Adrenal gland (tissue), 12 donors: ENCODE data around the gene AMBRA1. TPM values are rescaled to one million over a fixed set of nuclear protein-coding genes. Genes with fewer than 3 reads are reported as not detected.
"Not testable (repeated sequence)": the region's sequence is repeated elsewhere in the genome, so short reads cannot be mapped to it uniquely, and the experiment has no call there.

Experiments used
- DNase-seq, 7 donors: peaks; one replicate each; pipeline ENCODE4 v3.0.0-alpha.2; 2019 to 2020
- H3K27ac ChIP-seq, 5 donors: fragments of 200-600 bp; sonication (generic) in 4 of 5; 1 replicate in 3 of 5; 2 replicates in 2 of 5; pipeline versions ENCODE4 v1.5.1 to v1.8.0; 2016 to 2020; ENCODE audit warnings: mild to moderate bottlenecking in 1 of 5
- H3K27me3 ChIP-seq: fragments of 200-600 bp; 2 replicates; pipeline ENCODE4 v1.8.0; 2021
- H3K36me3 ChIP-seq, 2 donors: fragments of 200-600 bp; replicated peaks in 1 of 2; 1 replicate in 1 of 2; 2 replicates in 1 of 2; pipeline versions ENCODE4 v1.5.1 to v1.8.0; 2018 to 2022
- H3K4me1 ChIP-seq, 2 donors: fragments of 200-600 bp; replicated peaks in 1 of 2; 1 replicate in 1 of 2; 2 replicates in 1 of 2; pipeline versions ENCODE4 v1.5.1 to v1.8.0; 2018 to 2021
- H3K4me3 ChIP-seq, 4 donors: fragments of 200-600 bp; sonication (generic) in 3 of 4; one replicate each; pipeline ENCODE4 v1.5.1; 2016 to 2018
- H3K9me3 ChIP-seq, 3 donors: fragments of 200-600 bp; sonication (generic) in 1 of 3; replicated peaks in 1 of 3; 1 replicate in 2 of 3; 2 replicates in 1 of 3; pipeline versions ENCODE4 v1.5.1 to v1.8.0; 2016 to 2021
- POLR2A ChIP-seq, 2 donors: fragments of 450-650 bp; IDR thresholded peaks; one replicate each; pipeline ENCODE4 v1.6.1; 2017; ENCODE audit warnings: antibody characterized with exemption in 2 of 2, mild to moderate bottlenecking in 2 of 2, moderate library complexity in 1 of 2
- WGBS, 4 donors: extraction: QIAGEN DNeasy Blood & Tissue Kit in 2 of 4; methylation state at CpG; one replicate each; pipeline versions ENCODE4 v1.1.5 to v1.1.7; 2013 to 2017; 5-methylcytosine and 5-hydroxymethylcytosine counted together
- intact Hi-C, 2 donors: fragments of 100-400 bp; cut with DNase I; formaldehyde crosslinking; loops; one replicate each; pipeline versions ENCODE4 v1.14.1 to v1.15.0; 2022 to 2023
- polyA plus RNA-seq, 3 donors: library from polyadenylated mRNA; stranded (reverse); fragments of 200-250 nt in 2 of 3; fragments of 350-450 nt in 1 of 3; fragmentation: Illumina TruSeq in 1 of 3; extraction: RNeasy Lipid Tissue Mini Kit (QIAGEN cat#74804) in 1 of 3; gene quantifications; one replicate each; pipeline ENCODE4 v1.2.3, GENCODE V29; 2013 to 2014
- total RNA-seq, 9 donors: library from RNA; depleted of rRNA in 4 of 9; stranded (reverse); fragments of >200 nt in 4 of 9; fragments of 120-200 nt in 1 of 9; fragmentation: NEBNext Ultra II Directional in 1 of 9; extraction: Animal tissue kit (Norgen Biotek cat#: 25700) in 1 of 9; gene quantifications; one replicate each; pipeline versions ENCODE4 v1.1.0 to v1.2.4, GENCODE V29; 2013 to 2023
- TF ChIP-seq, protein P1 (sequence below), 6 experiments: fragments of 450-650 bp in 4 of 6; fragments of 200-600 bp in 2 of 6; sonication (generic) in 1 of 6; IDR thresholded peaks; 1 replicate in 5 of 6; 2 replicates in 1 of 6; pipeline versions ENCODE4 v1.5.1 to v1.8.0; 2016 to 2021; ENCODE audit warnings: antibody characterized with exemption in 6 of 6, mild to moderate bottlenecking in 2 of 6, moderate library complexity in 1 of 6
- donor health status: healthy with polysubstance abuse.
- donor health status: Bipolar disorder and iron deficiency.
- donor health status: DM: yes; HTN: yes; CAD: no.
- donor health status: DM: no; HTN: no; CAD: no.
- donor health status: DM: no; HTN: no; CAD: no.
- donor health status: DM: yes; HTN: yes; CAD: no.

Gene AMBRA1
- total and polyA plus RNA-seq, 12 donors, result 16.2 to 73.3 (median 49.7) TPM

- Histone ChIP-seq H3K27me3 (no peaks in the 10 kb centered on the region), H3K4me1 (no peaks in the 10 kb centered on the region), H3K36me3 (peaks cover 0 to 60% of the 10 kb centered on the region in 2 donors), H3K27ac (no peak overlapping the region), H3K9me3 (no peaks in the 10 kb centered on the region), H3K4me3 (no peak overlapping the region)
- TF ChIP-seq, protein P1, sequence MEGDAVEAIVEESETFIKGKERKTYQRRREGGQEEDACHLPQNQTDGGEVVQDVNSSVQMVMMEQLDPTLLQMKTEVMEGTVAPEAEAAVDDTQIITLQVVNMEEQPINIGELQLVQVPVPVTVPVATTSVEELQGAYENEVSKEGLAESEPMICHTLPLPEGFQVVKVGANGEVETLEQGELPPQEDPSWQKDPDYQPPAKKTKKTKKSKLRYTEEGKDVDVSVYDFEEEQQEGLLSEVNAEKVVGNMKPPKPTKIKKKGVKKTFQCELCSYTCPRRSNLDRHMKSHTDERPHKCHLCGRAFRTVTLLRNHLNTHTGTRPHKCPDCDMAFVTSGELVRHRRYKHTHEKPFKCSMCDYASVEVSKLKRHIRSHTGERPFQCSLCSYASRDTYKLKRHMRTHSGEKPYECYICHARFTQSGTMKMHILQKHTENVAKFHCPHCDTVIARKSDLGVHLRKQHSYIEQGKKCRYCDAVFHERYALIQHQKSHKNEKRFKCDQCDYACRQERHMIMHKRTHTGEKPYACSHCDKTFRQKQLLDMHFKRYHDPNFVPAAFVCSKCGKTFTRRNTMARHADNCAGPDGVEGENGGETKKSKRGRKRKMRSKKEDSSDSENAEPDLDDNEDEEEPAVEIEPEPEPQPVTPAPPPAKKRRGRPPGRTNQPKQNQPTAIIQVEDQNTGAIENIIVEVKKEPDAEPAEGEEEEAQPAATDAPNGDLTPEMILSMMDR (IDR thresholded peaks at IDR 0.05), result no peak
- TF ChIP-seq POLR2A (IDR thresholded peaks at IDR 0.05), result no peak
- WGBS, 4 donors, result 84 to 95% (median 86%) methylated on average over 4 to 15 of the region's 15 CpGs
- intact Hi-C loops, result no loop called here
- no peak for DNase-seq
These were observed 219.0 kb downstream of the AMBRA1 start for GRCh38 chr11:46374815-46375214.

DNA sequence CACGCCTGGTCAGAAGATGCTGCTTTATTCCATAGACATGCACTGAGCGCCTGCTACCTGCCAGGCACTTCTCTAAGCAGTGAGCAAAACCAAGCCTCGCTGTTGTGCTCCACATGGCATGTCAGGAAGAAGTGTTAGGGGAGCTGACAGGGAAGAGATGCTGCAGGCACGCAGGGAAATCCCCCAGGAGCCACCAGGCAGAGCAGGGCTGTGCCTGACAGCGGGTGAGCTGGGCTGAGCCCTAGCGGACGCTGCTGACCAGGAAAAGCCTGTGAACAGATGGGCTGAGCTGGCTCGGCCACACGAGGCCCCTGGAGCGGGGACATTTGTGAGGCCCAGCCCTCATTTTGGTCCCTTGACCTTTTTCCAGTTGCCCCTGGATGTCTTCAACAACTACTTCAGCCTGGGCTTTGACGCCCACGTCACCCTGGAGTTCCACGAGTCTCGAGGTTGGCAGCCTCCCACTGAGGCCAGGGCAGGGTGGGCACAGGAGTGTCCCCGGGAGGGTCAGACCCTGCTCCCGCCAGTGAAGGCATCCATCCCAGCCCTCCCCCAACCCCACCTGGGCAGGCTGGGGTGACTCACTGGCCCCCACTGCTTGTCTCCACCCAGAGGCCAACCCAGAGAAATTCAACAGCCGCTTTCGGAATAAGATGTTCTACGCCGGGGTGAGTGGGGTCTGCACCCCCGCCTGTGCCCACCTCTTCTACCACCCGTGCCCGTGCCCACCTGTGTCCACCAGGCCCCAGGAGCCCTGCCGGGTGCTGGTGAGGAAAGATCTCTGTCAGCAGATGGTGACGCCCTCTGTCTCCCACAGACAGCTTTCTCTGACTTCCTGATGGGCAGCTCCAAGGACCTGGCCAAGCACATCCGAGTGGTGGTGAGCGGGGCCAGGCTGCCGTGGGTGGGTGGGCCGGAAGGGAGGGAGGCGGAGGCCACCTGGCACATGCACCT lies 219.8 kb downstream of the AMBRA1 start:
- H3K36me3 ChIP-seq, result peaks cover 0 to 65% of the 10 kb centered on the region in 2 donors
- no peaks in the 10 kb centered on the region for H3K4me1 ChIP-seq
- intact Hi-C loops, result no loop called here
- no peak for DNase-seq
- no peak overlapping the region for H3K4me3 ChIP-seq
- H3K27me3 ChIP-seq, result no peaks in the 10 kb centered on the region
- H3K27ac ChIP-seq, result no peak overlapping the region
- TF ChIP-seq POLR2A (IDR thresholded peaks at IDR 0.05), result no peak
- TF ChIP-seq, protein P1 (IDR thresholded peaks at IDR 0.05), result no peak
- 88 to 92% (median 90%) methylated on average over 16 to 30 of the region's 30 CpGs for WGBS, 4 donors
- no peaks in the 10 kb centered on the region for H3K9me3 ChIP-seq

GRCh38 chr11:46372501-46372900 lies 221.3 kb downstream of the AMBRA1 start:
- H3K9me3 ChIP-seq, H3K4me1 ChIP-seq, intact Hi-C loops, H3K27me3 ChIP-seq, H3K4me3 ChIP-seq, DNase-seq, H3K27ac ChIP-seq: not testable (repeated sequence)
- peaks cover 0 to 79% of the 10 kb centered on the region in 2 donors for H3K36me3 ChIP-seq
- WGBS, 4 donors, result 82 to 100% (median 96%) methylated on average over 1 to 15 of the region's 15 CpGs

- intact Hi-C loops, result no loop called here
- Histone ChIP-seq H3K27me3 (no peaks in the 10 kb centered on the region), H3K4me3 (no peak overlapping the region), H3K4me1 (peaks cover 0 to 4% of the 10 kb centered on the region in 2 donors), H3K9me3 (no peaks in the 10 kb centered on the region), H3K27ac (no peak overlapping the region), H3K36me3 (peaks cover 0 to 79% of the 10 kb centered on the region in 2 donors)
- TF ChIP-seq, protein P1 (IDR thresholded peaks at IDR 0.05), result no peak
- TF ChIP-seq POLR2A (IDR thresholded peaks at IDR 0.05), result no peak
- no peak for DNase-seq
- WGBS, 4 donors, result 70 to 89% (median 87%) methylated on average over 9 to 10 of the region's 10 CpGs
These were observed 221.7 kb downstream of the AMBRA1 start for GRCh38 chr11:46372086-46372485.

DNA sequence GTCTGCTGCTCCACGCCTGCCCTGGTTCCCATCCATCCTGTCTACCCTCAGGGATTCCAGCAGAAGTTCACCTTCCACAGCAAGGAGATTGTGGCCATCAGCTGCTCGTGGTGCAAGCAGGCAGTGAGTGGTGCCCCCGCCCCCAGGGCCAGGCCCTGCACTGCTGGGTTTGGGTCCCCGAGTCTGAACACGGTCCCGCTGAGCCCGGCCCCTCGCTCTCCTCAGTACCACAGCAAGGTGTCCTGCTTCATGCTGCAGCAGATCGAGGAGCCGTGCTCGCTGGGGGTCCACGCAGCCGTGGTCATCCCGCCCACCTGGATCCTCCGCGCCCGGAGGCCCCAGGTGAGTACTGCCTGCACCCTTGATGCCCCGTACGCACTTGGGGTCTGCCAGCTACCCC lies 222.6 kb downstream of the AMBRA1 start:
- H3K4me1 ChIP-seq, intact Hi-C loops, DNase-seq, H3K9me3 ChIP-seq, H3K27me3 ChIP-seq, H3K27ac ChIP-seq, H3K4me3 ChIP-seq: not testable (repeated sequence)
- peaks cover 0 to 74% of the 10 kb centered on the region in 2 donors for H3K36me3 ChIP-seq
- WGBS, 4 donors, result 96 to 97% (median 96%) methylated on average over 17 to 19 of the region's 19 CpGs; no CpG with 5 or more reads in 1 of the 4 donors
